DND-41 (cell line): Measurements from ENCODE around the gene VGLL1.

Experiments
- ATAC-seq: fragments of 200-7000 bp; cut with Tn5 transposase; 3 replicates; pipeline ENCODE4 v1.9.1; 2021; ENCODE audit warnings: low read depth; ENCODE audit not compliant: insufficient read depth
- DNase-seq: peaks from one replicate; pipeline ENCODE4 v3.0.0-alpha.2; 2020
- H2AFZ ChIP-seq: 2 replicates; pipeline ENCODE4 v1.6.0; 2012; ENCODE audit warnings: low read depth, low read length
- H3K27ac ChIP-seq: 2 replicates; pipeline ENCODE4 v1.5.1; 2012; ENCODE audit warnings: low read length, inconsistent platforms
- H3K27me3 ChIP-seq: fragments of 200-600 bp; sonication (generic); 2 replicates; pipeline ENCODE4 v1.6.0; 2012; ENCODE audit warnings: low read length, mild to moderate bottlenecking, inconsistent platforms; ENCODE audit not compliant: insufficient read depth, poor library complexity
- H3K36me3 ChIP-seq: 2 replicates; pipeline ENCODE4 v1.5.1; 2012; ENCODE audit warnings: low read length, inconsistent platforms; ENCODE audit not compliant: insufficient read depth
- H3K4me1 ChIP-seq: 2 replicates; pipeline ENCODE4 v1.5.1; 2012; ENCODE audit warnings: mild to moderate bottlenecking, low read length; ENCODE audit not compliant: insufficient read depth
- H3K4me2 ChIP-seq: 2 replicates; pipeline ENCODE4 v1.6.0; 2012; ENCODE audit warnings: mild to moderate bottlenecking, moderate library complexity, low read length, inconsistent platforms; ENCODE audit not compliant: insufficient read depth
- H3K4me3 ChIP-seq, 2 experiments: fragments of 200-600 bp in 1 of 2; shearing (Covaris generic) in 1 of 2; 2 replicates each; pipeline ENCODE4 v1.5.1; 2012 to 2016; ENCODE audit warnings: inconsistent platforms in 2 of 2, low read length in 2 of 2, mild to moderate bottlenecking in 2 of 2, low read depth in 1 of 2, moderate library complexity in 1 of 2
- H3K79me2 ChIP-seq: 2 replicates; pipeline ENCODE4 v1.6.0; 2012; ENCODE audit warnings: low read length, inconsistent platforms; ENCODE audit not compliant: insufficient read depth
- H3K9ac ChIP-seq: 2 replicates; pipeline ENCODE4 v1.6.0; 2012; ENCODE audit warnings: low read depth, mild to moderate bottlenecking, inconsistent platforms, low read length, moderate library complexity
- H3K9me3 ChIP-seq: 2 replicates; pipeline ENCODE4 v1.5.1; 2012; ENCODE audit warnings: low read length, moderate library complexity, mild to moderate bottlenecking, inconsistent platforms; ENCODE audit not compliant: insufficient read depth, severe bottlenecking
- H4K20me1 ChIP-seq: 2 replicates; pipeline ENCODE4 v1.6.0; 2012; ENCODE audit warnings: low read length; ENCODE audit not compliant: insufficient read depth
- EZH2 ChIP-seq: IDR thresholded peaks from 3 replicates; pipeline ENCODE4 v1.6.1; 2012; ENCODE audit warnings: borderline replicate concordance, low read depth, mild to moderate bottlenecking, moderate library complexity, low read length, inconsistent platforms; ENCODE audit not compliant: severe bottlenecking
- TF ChIP-seq, protein P1 (sequence below): IDR thresholded peaks from 2 replicates; pipeline ENCODE4 v1.5.1; 2012; ENCODE audit warnings: borderline replicate concordance, low read length, moderate library complexity, mild to moderate bottlenecking; ENCODE audit not compliant: poor library complexity, severe bottlenecking; ENCODE audit errors: extremely low read depth

Gene VGLL1, protein sequence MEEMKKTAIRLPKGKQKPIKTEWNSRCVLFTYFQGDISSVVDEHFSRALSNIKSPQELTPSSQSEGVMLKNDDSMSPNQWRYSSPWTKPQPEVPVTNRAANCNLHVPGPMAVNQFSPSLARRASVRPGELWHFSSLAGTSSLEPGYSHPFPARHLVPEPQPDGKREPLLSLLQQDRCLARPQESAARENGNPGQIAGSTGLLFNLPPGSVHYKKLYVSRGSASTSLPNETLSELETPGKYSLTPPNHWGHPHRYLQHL

GRCh38 chrX:136531951-136532350 is at the start of gene VGLL1:
TSS of gene VGLL1 (plus strand) at chrX:136532215. CDS start at chrX:136536021, 3,806 bp downstream.
- TF ChIP-seq EZH2: no peak
- TF ChIP-seq, protein P1, sequence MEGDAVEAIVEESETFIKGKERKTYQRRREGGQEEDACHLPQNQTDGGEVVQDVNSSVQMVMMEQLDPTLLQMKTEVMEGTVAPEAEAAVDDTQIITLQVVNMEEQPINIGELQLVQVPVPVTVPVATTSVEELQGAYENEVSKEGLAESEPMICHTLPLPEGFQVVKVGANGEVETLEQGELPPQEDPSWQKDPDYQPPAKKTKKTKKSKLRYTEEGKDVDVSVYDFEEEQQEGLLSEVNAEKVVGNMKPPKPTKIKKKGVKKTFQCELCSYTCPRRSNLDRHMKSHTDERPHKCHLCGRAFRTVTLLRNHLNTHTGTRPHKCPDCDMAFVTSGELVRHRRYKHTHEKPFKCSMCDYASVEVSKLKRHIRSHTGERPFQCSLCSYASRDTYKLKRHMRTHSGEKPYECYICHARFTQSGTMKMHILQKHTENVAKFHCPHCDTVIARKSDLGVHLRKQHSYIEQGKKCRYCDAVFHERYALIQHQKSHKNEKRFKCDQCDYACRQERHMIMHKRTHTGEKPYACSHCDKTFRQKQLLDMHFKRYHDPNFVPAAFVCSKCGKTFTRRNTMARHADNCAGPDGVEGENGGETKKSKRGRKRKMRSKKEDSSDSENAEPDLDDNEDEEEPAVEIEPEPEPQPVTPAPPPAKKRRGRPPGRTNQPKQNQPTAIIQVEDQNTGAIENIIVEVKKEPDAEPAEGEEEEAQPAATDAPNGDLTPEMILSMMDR: no peak
- DNase-seq: no peak
- ATAC-seq: no peak
- Histone ChIP-seq H2AFZ (no peak within 1 kb of the TSS), H3K4me1 (0 out of 2 replicates have a peak, but pooled peaks cover 3% of the 10 kb centered on the region), H3K9me3 (no peaks in the 10 kb centered on the region), H4K20me1 (no peaks in the 10 kb centered on the region), H3K4me3 (no peak within 1 kb of the TSS), H3K79me2 (no peaks in the 10 kb centered on the region), H3K27me3 (no peaks in the 10 kb centered on the region), H3K4me2 (no peak within 1 kb of the TSS), H3K27ac (no peak within 1 kb of the TSS), H3K9ac (no peak within 1 kb of the TSS), H3K36me3 (no peaks in the 10 kb centered on the region)

GRCh38 chrX:136487647-136488046 is 44.4 kb upstream of the VGLL1 start, which contains the start of gene BRS3:
TSS of gene BRS3 (plus strand) at chrX:136487947. CDS start at chrX:136488115, 168 bp downstream.
- no peak within 1 kb of the TSS for H3K9ac ChIP-seq
- H3K9me3 ChIP-seq: no peaks in the 10 kb centered on the region
- H3K79me2 ChIP-seq: no peaks in the 10 kb centered on the region
- no peaks in the 10 kb centered on the region for H3K27me3 ChIP-seq
- H3K4me1 ChIP-seq: no peaks in the 10 kb centered on the region
- H3K27ac ChIP-seq: no peak within 1 kb of the TSS
- DNase-seq: no peak
- no peak for TF ChIP-seq EZH2
- TF ChIP-seq, protein P1: no peak
- H3K4me3 ChIP-seq: no peak within 1 kb of the TSS
- H2AFZ ChIP-seq: no peak within 1 kb of the TSS
- H3K4me2 ChIP-seq: no peak within 1 kb of the TSS
- H4K20me1 ChIP-seq: no peaks in the 10 kb centered on the region
- H3K36me3 ChIP-seq: no peaks in the 10 kb centered on the region
- ATAC-seq: no peak

DNA sequence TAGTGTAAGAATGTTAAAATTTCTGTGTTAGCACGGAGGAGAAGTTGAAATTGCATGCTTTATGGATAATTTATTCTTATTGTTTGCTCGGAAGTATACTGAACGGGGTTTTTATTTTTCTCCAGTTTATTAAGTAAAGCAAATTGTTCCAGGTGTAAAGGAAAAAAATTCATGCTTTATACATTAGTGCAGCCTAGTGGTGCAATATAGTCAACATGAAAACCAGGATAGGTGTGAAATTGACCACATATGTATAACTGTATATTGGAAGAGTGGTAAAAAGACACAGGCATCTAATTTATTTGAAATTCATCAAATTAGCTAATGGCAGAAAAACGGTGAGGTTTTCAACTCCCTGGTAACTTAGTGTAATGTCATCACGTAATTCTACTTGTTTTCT is 43.3 kb upstream of the VGLL1 start:
- Histone ChIP-seq H3K9me3 (no peaks in the 10 kb centered on the region), H3K27ac (no peak overlapping the region), H3K9ac (no peak overlapping the region), H3K27me3 (no peaks in the 10 kb centered on the region), H3K4me3 (no peak overlapping the region), H3K36me3 (no peaks in the 10 kb centered on the region), H4K20me1 (no peaks in the 10 kb centered on the region), H3K4me1 (no peaks in the 10 kb centered on the region), H3K79me2 (no peaks in the 10 kb centered on the region), H2AFZ (no peak overlapping the region), H3K4me2 (no peak overlapping the region)
- ATAC-seq (no peak), DNase-seq (no peak)
- TF ChIP-seq, protein P1: no peak
- TF ChIP-seq EZH2: no peak
